Vagina (tissue), 2 donors: Measurements from ENCODE around the gene SVEP1.

ENCODE experiments used
- POLR2A ChIP-seq, 2 donors: fragments of 450-650 bp; IDR thresholded peaks; one replicate each; pipeline ENCODE4 v1.6.1; 2017; ENCODE audit warnings: antibody characterized with exemption in 2 of 2, mild to moderate bottlenecking in 2 of 2, moderate library complexity in 2 of 2
- POLR2AphosphoS5 ChIP-seq, 2 donors: sonication (generic); formaldehyde crosslinking; IDR thresholded peaks; one replicate each; pipeline ENCODE4 v1.9.0; 2017; ENCODE audit warnings: antibody characterized with exemption in 2 of 2, mild to moderate bottlenecking in 2 of 2, low read depth in 1 of 2; ENCODE audit not compliant: insufficient read depth in 1 of 2
- TF ChIP-seq, protein P1 (sequence below), 3 experiments: fragments of 450-650 bp in 2 of 3; fragments of 200-600 bp in 1 of 3; sonication (generic) in 1 of 3; IDR thresholded peaks; one replicate each; pipeline ENCODE4 v1.5.1; 2017 to 2019; ENCODE audit warnings: antibody characterized with exemption in 3 of 3, mild to moderate bottlenecking in 2 of 3, moderate library complexity in 2 of 3

DNA sequence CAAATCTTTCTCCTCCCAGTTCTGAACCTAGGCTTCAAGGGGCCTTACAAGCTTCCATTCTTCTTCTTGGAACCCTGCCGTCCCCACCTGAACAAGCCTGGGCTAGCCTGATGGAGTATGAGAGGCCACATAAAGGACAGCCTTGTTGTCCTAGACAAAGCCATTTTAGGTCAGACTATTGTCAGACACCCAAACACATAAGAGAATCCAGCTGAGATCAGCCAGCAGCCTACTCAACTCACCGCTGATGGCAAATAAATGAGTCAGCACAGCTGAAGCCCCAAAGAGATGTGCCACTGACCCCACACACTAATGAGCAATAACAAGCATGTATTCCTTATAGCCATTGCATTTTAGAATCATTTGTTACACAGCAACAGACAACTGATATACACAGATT, 33.8 kb downstream of the SVEP1 start:
- TF ChIP-seq, protein P1, sequence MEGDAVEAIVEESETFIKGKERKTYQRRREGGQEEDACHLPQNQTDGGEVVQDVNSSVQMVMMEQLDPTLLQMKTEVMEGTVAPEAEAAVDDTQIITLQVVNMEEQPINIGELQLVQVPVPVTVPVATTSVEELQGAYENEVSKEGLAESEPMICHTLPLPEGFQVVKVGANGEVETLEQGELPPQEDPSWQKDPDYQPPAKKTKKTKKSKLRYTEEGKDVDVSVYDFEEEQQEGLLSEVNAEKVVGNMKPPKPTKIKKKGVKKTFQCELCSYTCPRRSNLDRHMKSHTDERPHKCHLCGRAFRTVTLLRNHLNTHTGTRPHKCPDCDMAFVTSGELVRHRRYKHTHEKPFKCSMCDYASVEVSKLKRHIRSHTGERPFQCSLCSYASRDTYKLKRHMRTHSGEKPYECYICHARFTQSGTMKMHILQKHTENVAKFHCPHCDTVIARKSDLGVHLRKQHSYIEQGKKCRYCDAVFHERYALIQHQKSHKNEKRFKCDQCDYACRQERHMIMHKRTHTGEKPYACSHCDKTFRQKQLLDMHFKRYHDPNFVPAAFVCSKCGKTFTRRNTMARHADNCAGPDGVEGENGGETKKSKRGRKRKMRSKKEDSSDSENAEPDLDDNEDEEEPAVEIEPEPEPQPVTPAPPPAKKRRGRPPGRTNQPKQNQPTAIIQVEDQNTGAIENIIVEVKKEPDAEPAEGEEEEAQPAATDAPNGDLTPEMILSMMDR (IDR thresholded peaks at IDR 0.05): no peak
- no peak for TF ChIP-seq POLR2A (IDR thresholded peaks at IDR 0.05)
- no peak for TF ChIP-seq POLR2AphosphoS5 (IDR thresholded peaks at IDR 0.05; ENCODE audit: insufficient read depth in 1 of 2, low read depth in 1 of 2)
